OCI-LY3 (cell line): ENCODE results near the gene CDH6.

Experiments
- H2AFZ ChIP-seq: fragments of 200-600, 300-600 bp; shearing (Covaris generic); 2 replicates; pipeline ENCODE4 v1.6.0; 2014; ENCODE audit warnings: antibody characterized with exemption, low read depth, low read length
- H3K27ac ChIP-seq: fragments of 200-600, 300-600 bp; sonication (generic); 2 replicates; pipeline ENCODE4 v1.5.1; 2014; ENCODE audit warnings: mild to moderate bottlenecking, low read length, moderate library complexity, mixed read lengths
- H3K27me3 ChIP-seq: fragments of 200-600, 300-600 bp; sonication (generic); 2 replicates; pipeline ENCODE4 v1.6.1; 2014; ENCODE audit warnings: low read depth, low read length, mixed read lengths
- H3K36me3 ChIP-seq: fragments of 200-600, 300-600 bp; sonication (generic); replicated peaks from 2 replicates; pipeline ENCODE3; 2014; ENCODE audit warnings: low read depth, low read length, mixed read lengths
- H3K4me1 ChIP-seq: fragments of 300-600, 200-600 bp; sonication (generic); 2 replicates; pipeline ENCODE4 v1.6.1; 2014; ENCODE audit warnings: low read length, mixed read lengths
- H3K4me2 ChIP-seq: fragments of 200-600, 300-600 bp; sonication (generic); 2 replicates; pipeline ENCODE4 v1.6.1; 2014; ENCODE audit warnings: low read length, mixed read lengths
- H3K4me3 ChIP-seq: fragments of 300-600, 200-600 bp; sonication (generic); 2 replicates; pipeline ENCODE4 v1.5.1; 2014; ENCODE audit warnings: antibody characterized with exemption, mild to moderate bottlenecking, low read length, moderate library complexity
- H3K79me2 ChIP-seq: fragments of 300-600, 200-600 bp; shearing (Covaris generic); 2 replicates; pipeline ENCODE4 v1.6.1; 2014; ENCODE audit warnings: mild to moderate bottlenecking, low read length, mixed read lengths
- H3K9ac ChIP-seq: fragments of 300-600, 200-600 bp; shearing (Covaris generic); 2 replicates; pipeline ENCODE4 v1.6.0; 2014; ENCODE audit warnings: mild to moderate bottlenecking, low read length, moderate library complexity
- H3K9me3 ChIP-seq: fragments of 200-600, 300-600 bp; shearing (Covaris generic); 2 replicates; pipeline ENCODE4 v1.6.1; 2014; ENCODE audit warnings: low read length, mixed read lengths; ENCODE audit not compliant: insufficient read depth
- H4K20me1 ChIP-seq: fragments of 200-600, 300-600 bp; sonication (generic); 2 replicates; pipeline ENCODE4 v1.6.1; 2016; ENCODE audit warnings: low read length, mixed read lengths; ENCODE audit not compliant: insufficient read depth
- EZH2phosphoT487 ChIP-seq: fragments of 200-600 bp; shearing (Covaris generic); IDR thresholded peaks from 2 replicates; pipeline ENCODE4 v1.6.1; 2018; ENCODE audit warnings: antibody characterized with exemption, mixed run types, low read depth
- TF ChIP-seq, protein P1 (sequence below): fragments of 200-600, 300-600 bp; sonication (generic); IDR thresholded peaks from 2 replicates; pipeline ENCODE4 v1.5.1; 2014; ENCODE audit warnings: antibody characterized with exemption, low read length, low read depth

CDH6 gene

DNA sequence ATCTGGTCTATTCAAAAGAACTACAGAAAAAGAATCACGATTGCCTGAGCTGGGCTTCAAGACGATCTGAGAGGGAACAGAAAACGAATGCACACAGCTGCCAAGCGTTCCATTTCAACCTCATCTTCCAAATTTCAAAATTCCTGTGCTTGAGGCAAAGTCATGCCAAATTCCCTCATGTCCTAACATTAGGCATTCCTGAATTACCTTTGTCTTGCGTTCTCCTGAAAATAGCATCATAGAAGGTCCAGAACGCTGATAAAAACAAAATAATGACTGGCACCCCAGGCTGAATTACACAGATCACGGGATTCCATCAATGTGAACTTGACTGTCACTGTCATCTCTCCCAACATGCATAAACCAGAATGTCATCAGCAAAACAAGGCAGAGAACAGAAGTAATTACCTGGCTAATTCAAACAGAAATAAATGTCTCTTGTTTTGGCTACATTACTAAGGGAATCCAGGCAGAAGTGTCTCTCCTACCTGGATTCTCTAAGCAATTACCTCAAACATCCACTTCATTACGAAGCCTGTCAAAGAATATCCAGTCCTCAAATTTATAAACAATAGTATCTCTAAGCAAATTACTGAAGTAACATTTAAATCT is 12.0 kb upstream of the CDH6 start:
- TF ChIP-seq EZH2phosphoT487 = no peak
- TF ChIP-seq, protein P1, sequence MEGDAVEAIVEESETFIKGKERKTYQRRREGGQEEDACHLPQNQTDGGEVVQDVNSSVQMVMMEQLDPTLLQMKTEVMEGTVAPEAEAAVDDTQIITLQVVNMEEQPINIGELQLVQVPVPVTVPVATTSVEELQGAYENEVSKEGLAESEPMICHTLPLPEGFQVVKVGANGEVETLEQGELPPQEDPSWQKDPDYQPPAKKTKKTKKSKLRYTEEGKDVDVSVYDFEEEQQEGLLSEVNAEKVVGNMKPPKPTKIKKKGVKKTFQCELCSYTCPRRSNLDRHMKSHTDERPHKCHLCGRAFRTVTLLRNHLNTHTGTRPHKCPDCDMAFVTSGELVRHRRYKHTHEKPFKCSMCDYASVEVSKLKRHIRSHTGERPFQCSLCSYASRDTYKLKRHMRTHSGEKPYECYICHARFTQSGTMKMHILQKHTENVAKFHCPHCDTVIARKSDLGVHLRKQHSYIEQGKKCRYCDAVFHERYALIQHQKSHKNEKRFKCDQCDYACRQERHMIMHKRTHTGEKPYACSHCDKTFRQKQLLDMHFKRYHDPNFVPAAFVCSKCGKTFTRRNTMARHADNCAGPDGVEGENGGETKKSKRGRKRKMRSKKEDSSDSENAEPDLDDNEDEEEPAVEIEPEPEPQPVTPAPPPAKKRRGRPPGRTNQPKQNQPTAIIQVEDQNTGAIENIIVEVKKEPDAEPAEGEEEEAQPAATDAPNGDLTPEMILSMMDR = no peak
- no peaks in the 10 kb centered on the region for H3K27me3 ChIP-seq
- H3K9me3 ChIP-seq = no peaks in the 10 kb centered on the region
- H3K9ac ChIP-seq = no peak overlapping the region
- no peak overlapping the region for H3K4me3 ChIP-seq
- no peak overlapping the region for H3K4me2 ChIP-seq
- no peak overlapping the region for H2AFZ ChIP-seq
- no peaks in the 10 kb centered on the region for H4K20me1 ChIP-seq
- H3K27ac ChIP-seq = no peak overlapping the region
- H3K79me2 ChIP-seq = no peaks in the 10 kb centered on the region
- H3K4me1 ChIP-seq = no peaks in the 10 kb centered on the region
- H3K36me3 ChIP-seq = no peaks in the 10 kb centered on the region

DNA sequence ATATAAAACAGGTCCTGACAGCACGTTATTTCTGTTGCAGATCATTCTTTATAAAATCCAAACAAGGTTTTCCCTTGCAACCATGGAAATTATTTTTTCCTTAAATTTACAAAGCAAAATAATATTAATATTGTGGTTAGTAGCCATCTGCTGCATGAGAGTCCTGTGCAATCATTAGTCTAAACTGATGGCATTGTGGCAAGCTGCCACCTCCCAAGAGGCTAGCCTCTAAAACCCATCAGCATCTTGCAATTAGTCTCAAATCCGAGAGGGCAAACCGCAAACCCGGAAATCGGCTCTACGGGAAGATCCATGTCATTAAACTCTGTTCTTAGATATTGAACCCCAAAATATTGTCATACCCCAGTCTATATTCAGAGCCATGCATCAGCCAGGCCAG is 11.3 kb upstream of the CDH6 start:
- no peak overlapping the region for H3K4me2 ChIP-seq
- TF ChIP-seq, protein P1 = no peak
- no peak for TF ChIP-seq EZH2phosphoT487

DNA sequence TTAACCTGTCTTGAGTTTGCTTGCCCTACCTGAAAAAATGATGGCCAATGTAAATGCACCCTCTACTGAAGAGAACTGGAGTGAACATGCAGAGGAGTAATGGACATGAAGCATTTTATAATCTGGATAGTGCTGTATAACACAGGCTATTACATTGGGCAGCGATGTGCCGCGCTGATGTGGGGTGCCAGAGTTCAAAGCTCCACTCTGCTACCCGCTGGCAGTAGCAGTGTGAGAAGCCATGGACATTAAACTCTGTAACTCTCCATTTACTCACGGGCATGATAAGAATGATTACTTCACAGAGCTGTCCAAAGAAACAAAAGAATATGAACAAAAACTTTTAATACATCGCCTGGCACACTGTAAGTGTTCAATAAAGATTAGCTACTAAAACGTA is 7.5 kb upstream of the CDH6 start:
- Histone ChIP-seq H3K9ac (no peak overlapping the region), H3K9me3 (no peaks in the 10 kb centered on the region), H3K4me2 (no peak overlapping the region), H3K79me2 (no peaks in the 10 kb centered on the region), H3K4me1 (no peaks in the 10 kb centered on the region), H3K27ac (no peak overlapping the region), H3K36me3 (no peaks in the 10 kb centered on the region), H2AFZ (no peak overlapping the region), H3K4me3 (no peak overlapping the region), H3K27me3 (no peaks in the 10 kb centered on the region), H4K20me1 (no peaks in the 10 kb centered on the region)
- TF ChIP-seq, protein P1 = no peak
- no peak for TF ChIP-seq EZH2phosphoT487

More for the DNA sequence above, 11.3 kb upstream of the CDH6 start:
- Histone ChIP-seq H2AFZ (no peak overlapping the region), H3K27me3 (no peaks in the 10 kb centered on the region), H3K9ac (no peak overlapping the region), H3K36me3 (no peaks in the 10 kb centered on the region), H3K79me2 (no peaks in the 10 kb centered on the region), H3K4me3 (no peak overlapping the region), H3K27ac (no peak overlapping the region), H3K9me3 (no peaks in the 10 kb centered on the region), H4K20me1 (no peaks in the 10 kb centered on the region), H3K4me1 (no peaks in the 10 kb centered on the region)

DNA sequence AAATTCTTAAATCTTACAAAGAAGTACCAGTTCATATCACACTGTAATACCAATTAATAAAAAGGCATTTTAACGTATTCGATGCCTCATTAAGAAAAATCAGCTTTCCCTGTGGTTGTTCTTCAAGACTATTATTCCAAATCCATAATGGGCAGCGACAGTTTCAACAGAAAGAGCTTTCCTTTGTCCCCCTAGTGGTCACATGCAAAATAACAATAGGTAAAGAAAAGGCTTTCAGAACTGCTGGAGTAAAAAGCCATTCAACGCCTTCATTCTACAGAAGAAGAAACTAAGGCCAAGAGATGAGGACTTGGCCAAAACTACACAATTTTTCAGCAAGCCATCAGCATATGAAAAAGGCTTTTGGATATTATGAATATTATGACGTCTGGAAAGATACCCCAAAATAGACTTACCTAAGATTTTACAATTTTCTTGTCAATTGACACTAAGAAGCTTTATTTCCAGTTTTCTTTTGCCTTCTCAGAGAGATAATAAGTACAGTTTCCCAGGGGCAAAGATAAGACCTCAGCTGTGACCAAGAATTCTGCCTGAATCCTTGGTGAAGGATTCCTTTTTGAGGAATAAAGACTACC is 6.7 kb upstream of the CDH6 start:
- TF ChIP-seq, protein P1 = peak; percentile 64
- TF ChIP-seq EZH2phosphoT487 = no peak
- no peak overlapping the region for H3K9ac ChIP-seq
- no peaks in the 10 kb centered on the region for H3K27me3 ChIP-seq
- H3K36me3 ChIP-seq = no peaks in the 10 kb centered on the region
- no peak overlapping the region for H3K27ac ChIP-seq
- H3K4me1 ChIP-seq = no peaks in the 10 kb centered on the region
- no peak overlapping the region for H2AFZ ChIP-seq
- H3K4me2 ChIP-seq = no peak overlapping the region
- H4K20me1 ChIP-seq = no peaks in the 10 kb centered on the region
- H3K79me2 ChIP-seq = no peaks in the 10 kb centered on the region
- no peaks in the 10 kb centered on the region for H3K9me3 ChIP-seq
- H3K4me3 ChIP-seq = no peak overlapping the region
